Smooth muscle cell (in vitro differentiated cells): ENCODE results near the gene TRIOBP. TPM values are rescaled to one million over a fixed set of nuclear protein-coding genes. Genes with fewer than 3 reads are reported as not detected.

Source experiments
- DNase-seq: peaks from one replicate; lab custom pipeline; 2025; ENCODE audit not compliant: unreplicated experiment; lab: John Stamatoyannopoulos, UW
- H2AFZ ChIP-seq: fragments of 200-600 bp; sonication (generic); 2 replicates; pipeline ENCODE4 v1.6.0; 2016; ENCODE audit warnings: antibody characterized with exemption, low read depth, mild to moderate bottlenecking
- H3F3A ChIP-seq: fragments of 200-600 bp; sonication (generic); 2 replicates; pipeline ENCODE4 v1.6.0; 2017; ENCODE audit warnings: antibody characterized with exemption, low read depth
- H3K27ac ChIP-seq: fragments of 200-600 bp; sonication (generic); 2 replicates; pipeline ENCODE4 v1.5.1; 2016; ENCODE audit warnings: low read depth, mild to moderate bottlenecking
- H3K27me3 ChIP-seq: fragments of 200-600 bp; sonication (generic); 2 replicates; pipeline ENCODE4 v1.6.1; 2016; ENCODE audit warnings: low read depth, mild to moderate bottlenecking
- H3K36me3 ChIP-seq: fragments of 200-600 bp; sonication (generic); 2 replicates; pipeline ENCODE4 v1.5.1; 2016; ENCODE audit warnings: low read depth
- H3K4me1 ChIP-seq: fragments of 200-600 bp; sonication (generic); 2 replicates; pipeline ENCODE4 v1.5.1; 2016; ENCODE audit warnings: low read depth
- H3K4me2 ChIP-seq: fragments of 200-600 bp; sonication (generic); 2 replicates; pipeline ENCODE4 v1.6.0; 2016; ENCODE audit warnings: mild to moderate bottlenecking
- H3K4me3 ChIP-seq: fragments of 200-600 bp; sonication (generic); 2 replicates; pipeline ENCODE4 v1.5.1; 2016; ENCODE audit warnings: mild to moderate bottlenecking
- H3K79me2 ChIP-seq: fragments of 200-600 bp; sonication (generic); 2 replicates; pipeline ENCODE4 v1.6.0; 2016; ENCODE audit warnings: low read depth, mild to moderate bottlenecking
- H3K9ac ChIP-seq: fragments of 200-600 bp; sonication (generic); 2 replicates; pipeline ENCODE4 v1.6.0; 2016; ENCODE audit warnings: low read depth
- H3K9me3 ChIP-seq: fragments of 200-600 bp; sonication (generic); replicated peaks from 2 replicates; pipeline ENCODE4 v1.5.1; 2016; ENCODE audit warnings: low read depth
- H4K20me1 ChIP-seq: fragments of 200-600 bp; sonication (generic); 2 replicates; pipeline ENCODE4 v1.6.0; 2016; ENCODE audit warnings: low read depth
- CTCF ChIP-seq: fragments of 200-600 bp; sonication (generic); IDR thresholded peaks from 2 replicates; pipeline ENCODE4 v1.5.1; 2017; ENCODE audit warnings: borderline replicate concordance, mild to moderate bottlenecking, antibody characterized with exemption; ENCODE audit not compliant: insufficient read depth, poor library complexity, severe bottlenecking
- WGBS: methylation state at CpG from one replicate; pipeline ENCODE4 v1.1.7; 2016; ENCODE audit warnings: low lambda C conversion rate; 5-methylcytosine and 5-hydroxymethylcytosine counted together
- polyA plus RNA-seq: library from polyadenylated mRNA; unstranded; fragments of >200 nt; fragmentation: Nextera tagmentation; extraction: Ambion mirVana; gene quantifications from 2 replicates; pipeline ENCODE4 v1.2.1, GENCODE V29; 2016
- total RNA-seq: library from RNA; depleted of rRNA; stranded (reverse); fragments of >200 nt; gene quantifications from 2 replicates; pipeline ENCODE4 v1.2.3, GENCODE V29; 2014

The TRIOBP gene
- total and polyA plus RNA-seq, 2 experiments from 2014 or later: 44.6 to 95.8 TPM

GRCh38 chr22:37749831-37750595 is 53.2 kb downstream of the TRIOBP start:
- peaks cover 47% of the 10 kb centered on the region for H3K4me1 ChIP-seq
- DNase-seq: no peak

DNA sequence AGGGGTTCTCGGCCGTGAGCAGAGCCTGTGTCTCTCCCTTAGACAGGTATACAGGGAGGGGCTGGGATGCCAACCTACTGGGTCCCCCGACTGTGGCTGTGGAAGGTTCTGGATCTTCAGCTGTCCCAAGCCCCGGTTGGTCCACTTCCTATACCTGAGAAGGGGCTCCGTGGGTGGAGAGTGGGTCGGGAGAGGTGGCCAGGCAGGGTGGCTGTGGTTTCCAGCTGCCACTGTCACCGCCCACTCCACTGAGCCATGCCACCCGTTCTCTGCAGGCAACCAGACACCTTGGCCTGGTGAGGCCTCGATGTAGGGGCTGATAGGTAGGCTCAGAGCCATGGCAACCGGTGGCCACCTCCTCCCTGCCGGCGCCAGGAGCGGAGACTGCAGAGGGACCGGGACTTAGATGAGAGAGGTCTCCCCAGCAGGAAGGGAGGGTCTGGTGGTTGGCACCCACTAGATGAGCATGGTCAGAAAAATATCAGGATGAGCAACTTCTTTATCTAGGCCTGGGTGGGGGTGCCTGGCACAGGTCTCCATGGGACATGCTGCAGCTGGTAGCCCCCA is 53.8 kb downstream of the TRIOBP start:
- Histone ChIP-seq H3K9me3 (no peaks in the 10 kb centered on the region), H3K9ac (peak overlapping the region; percentile 48), H3K4me1 (peaks cover 47% of the 10 kb centered on the region), H3K27ac (peak overlapping the region; percentile 84), H4K20me1 (peaks cover 88% of the 10 kb centered on the region), H3K4me2 (peak overlapping the region; percentile 100), H3K36me3 (no peaks in the 10 kb centered on the region), H3K27me3 (no peaks in the 10 kb centered on the region), H3K4me3 (no peak overlapping the region), H3K79me2 (peaks cover 55% of the 10 kb centered on the region), H2AFZ (no peak overlapping the region), H3F3A (peaks cover 17% of the 10 kb centered on the region)
- no peak for DNase-seq
- TF ChIP-seq CTCF: no peak
- WGBS: 86% methylated on average over 14 of the region's 14 CpGs

More at GRCh38 chr22:37749831-37750595, 53.2 kb downstream of the TRIOBP start:
- Histone ChIP-seq H3K79me2 (peaks cover 54% of the 10 kb centered on the region), H3K27ac (peak overlapping the region; percentile 84), H3F3A (peaks cover 17% of the 10 kb centered on the region), H3K27me3 (no peaks in the 10 kb centered on the region), H3K9me3 (no peaks in the 10 kb centered on the region), H4K20me1 (peaks cover 82% of the 10 kb centered on the region), H3K4me2 (peak overlapping the region; percentile 100), H3K9ac (peak overlapping the region; percentile 48), H3K4me3 (no peak overlapping the region), H2AFZ (no peak overlapping the region), H3K36me3 (no peaks in the 10 kb centered on the region)
- WGBS: 55% methylated on average over 16 of the region's 16 CpGs
- TF ChIP-seq CTCF: no peak

- 77% methylated on average over 11 of the region's 11 CpGs for whole genome bisulfite sequencing
- H3K4me3 ChIP-seq: no peak overlapping the region
- no peak for DNase-seq
- H3K36me3 ChIP-seq: no peaks in the 10 kb centered on the region
- peaks cover 47% of the 10 kb centered on the region for H3K4me1 ChIP-seq
- peaks cover 51% of the 10 kb centered on the region for H3K79me2 ChIP-seq
- H4K20me1 ChIP-seq: peaks cover 98% of the 10 kb centered on the region
- peaks cover 17% of the 10 kb centered on the region for H3F3A ChIP-seq
- H2AFZ ChIP-seq: no peak overlapping the region
- no peaks in the 10 kb centered on the region for H3K27me3 ChIP-seq
- H3K4me2 ChIP-seq: peak overlapping the region; percentile 73
- no peak for TF ChIP-seq CTCF
- peak overlapping the region; percentile 41 for H3K27ac ChIP-seq
- no peak overlapping the region for H3K9ac ChIP-seq
- no peaks in the 10 kb centered on the region for H3K9me3 ChIP-seq
These were observed 54.8 kb downstream of the TRIOBP start for GRCh38 chr22:37751449-37752188.
